Suprapubic skin (tissue), 3 donors: ENCODE measurements around the gene HIBADH.

Source experiments
- CTCF ChIP-seq, 2 donors: fragments of 200-600 bp in 1 of 2; fragments of 450-650 bp in 1 of 2; sonication (generic) in 1 of 2; IDR thresholded peaks; one replicate each; pipeline ENCODE4 v1.5.1; 2016 to 2019; ENCODE audit warnings: antibody characterized with exemption in 2 of 2, mild to moderate bottlenecking in 1 of 2, moderate library complexity in 1 of 2
- POLR2AphosphoS5 ChIP-seq, 3 donors: sonication (generic); formaldehyde crosslinking; IDR thresholded peaks; one replicate each; pipeline ENCODE4 v1.6.1; 2017; ENCODE audit warnings: antibody characterized with exemption in 3 of 3

- no peak for TF ChIP-seq CTCF (IDR thresholded peaks at IDR 0.05)
- no peak for TF ChIP-seq POLR2AphosphoS5 (IDR thresholded peaks at IDR 0.05)
Measured at GRCh38 chr7:27501001-27501400, 161.7 kb downstream of the HIBADH start.
